ENCODE measurements around the gene CACNA1B.
"Not testable (repeated sequence)": the region's sequence is repeated elsewhere in the genome, so short reads cannot be mapped to it uniquely, and the experiment has no call there.

Gene CACNA1B

GRCh38 chr9:137866226-137867141 is 11.1 kb upstream of the CACNA1B start:
- no peak for DNase-seq

GRCh38 chr9:137870432-137870831 is 7.2 kb upstream of the CACNA1B start:
- no peak for DNase-seq

- DNase-seq, result no peak
Measured at GRCh38 chr9:137872296-137872695, 5.3 kb upstream of the CACNA1B start.

GRCh38 chr9:137873408-137873807 is 4.2 kb upstream of the CACNA1B start:
- DNase-seq, result no peak

GRCh38 chr9:137873858-137874362 is 3.7 kb upstream of the CACNA1B start:
- DNase-seq, result no peak

GRCh38 chr9:137875354-137875753 is 2.2 kb upstream of the CACNA1B start:
- no peak for DNase-seq

- DNase-seq, result no peak
Measured at GRCh38 chr9:137875846-137876245, 1.7 kb upstream of the CACNA1B start.

GRCh38 chr9:137876269-137876668 is 1.3 kb upstream of the CACNA1B start:
- DNase-seq, result no peak

DNA sequence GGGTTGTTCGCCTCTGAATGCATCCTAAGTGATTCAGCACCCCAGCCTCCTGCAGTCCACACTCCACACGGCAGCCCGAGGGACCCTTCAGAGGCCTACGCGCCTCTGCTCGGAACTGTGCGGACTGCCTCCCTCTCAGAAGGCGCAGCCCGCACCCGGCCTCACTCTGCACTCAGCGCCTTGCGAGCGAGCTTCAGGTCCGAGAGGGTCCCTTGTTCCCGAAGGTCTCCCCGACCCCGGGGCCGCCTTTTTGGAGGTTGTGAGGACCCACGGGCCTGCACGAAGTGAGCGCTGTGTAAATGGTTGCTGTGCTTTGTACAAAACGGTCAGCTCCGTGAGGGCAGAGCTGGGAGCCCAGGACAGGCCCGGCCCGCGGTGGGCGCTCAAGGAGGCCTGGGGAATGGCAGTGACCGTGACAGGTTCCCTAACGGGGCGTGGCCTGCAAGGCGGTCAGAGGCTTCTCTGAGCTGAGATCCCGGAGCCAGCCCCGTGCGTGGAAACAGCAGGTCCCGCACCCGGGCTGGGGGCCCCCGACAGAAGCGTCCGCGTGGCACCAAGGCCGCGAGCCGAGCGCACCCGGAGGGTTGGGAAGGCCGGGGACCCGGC is 698 bp upstream of the CACNA1B start:
- no peak for DNase-seq

- DNase-seq, result no peak
Measured at GRCh38 chr9:137878146-137878941, 762 bp downstream of the CACNA1B start.

DNA sequence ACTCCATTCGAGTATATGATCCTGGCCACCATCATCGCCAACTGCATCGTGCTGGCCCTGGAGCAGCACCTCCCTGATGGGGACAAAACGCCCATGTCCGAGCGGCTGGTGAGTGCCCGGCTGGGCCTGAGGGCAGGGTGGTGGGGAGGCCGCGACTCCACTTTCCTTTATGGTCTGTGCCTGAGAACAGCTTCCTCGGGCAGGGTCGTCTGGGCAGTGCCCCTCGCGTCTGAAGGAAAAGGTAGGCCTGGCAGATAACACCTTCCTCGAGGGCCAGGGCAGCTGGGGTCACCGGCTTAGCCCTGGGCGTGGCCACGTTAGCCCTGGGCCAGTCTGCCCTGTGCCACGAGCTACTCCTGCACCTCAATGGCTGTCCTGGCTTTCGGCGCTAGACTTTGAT is 1.5 kb downstream of the CACNA1B start:
- DNase-seq, result no peak

GRCh38 chr9:137879566-137880150 is 2.1 kb downstream of the CACNA1B start:
- DNase-seq, result no peak

GRCh38 chr9:137880160-137880975 is 2.8 kb downstream of the CACNA1B start:
- no peak for DNase-seq

GRCh38 chr9:137880976-137881530 is 3.5 kb downstream of the CACNA1B start:
- DNase-seq, result no peak

GRCh38 chr9:137881591-137882505 is 4.3 kb downstream of the CACNA1B start:
- no peak for DNase-seq

DNA sequence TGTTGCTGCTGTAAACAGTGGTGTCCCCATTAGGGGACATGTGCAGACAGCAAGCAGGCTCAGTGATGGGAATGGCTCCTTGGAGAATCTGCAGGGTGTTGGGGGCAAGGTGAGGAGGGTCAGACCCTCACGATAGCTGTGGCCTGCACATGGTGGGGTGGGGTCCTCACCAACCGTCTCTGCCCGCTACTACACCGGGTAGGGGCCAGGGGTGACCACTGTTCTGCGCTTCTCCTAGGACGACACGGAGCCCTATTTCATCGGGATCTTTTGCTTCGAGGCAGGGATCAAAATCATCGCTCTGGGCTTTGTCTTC is 4.9 kb downstream of the CACNA1B start:
- DNase-seq, result no peak

- not testable (repeated sequence) for DNase-seq
Measured at GRCh38 chr9:137883977-137884376, 6.4 kb downstream of the CACNA1B start.

DNA sequence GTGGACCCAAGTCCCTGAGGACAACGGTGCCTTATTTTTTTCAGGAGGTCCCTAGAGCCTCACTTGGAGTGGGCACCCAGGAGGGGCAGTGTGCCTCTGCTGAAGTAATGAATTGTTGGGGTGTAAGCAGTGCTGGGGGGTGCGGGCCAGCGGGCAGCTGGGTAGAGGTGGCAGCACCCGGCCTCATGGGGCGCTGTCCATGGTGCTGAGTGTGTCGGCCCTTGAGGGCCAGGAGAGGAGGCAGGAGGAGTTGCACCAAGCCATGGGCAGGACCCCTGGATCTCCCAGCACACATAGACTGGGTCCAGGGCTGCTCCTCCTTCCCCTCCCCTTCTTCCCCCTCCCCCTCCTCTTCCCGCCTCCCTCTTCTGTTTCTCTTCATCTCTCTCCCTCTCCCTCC is 7.0 kb downstream of the CACNA1B start:
- not testable (repeated sequence) for DNase-seq

GRCh38 chr9:137885121-137885520 is 7.5 kb downstream of the CACNA1B start:
- not testable (repeated sequence) for DNase-seq

- DNase-seq, result not testable (repeated sequence)
Measured at GRCh38 chr9:137888621-137889020, 11.0 kb downstream of the CACNA1B start.

DNA sequence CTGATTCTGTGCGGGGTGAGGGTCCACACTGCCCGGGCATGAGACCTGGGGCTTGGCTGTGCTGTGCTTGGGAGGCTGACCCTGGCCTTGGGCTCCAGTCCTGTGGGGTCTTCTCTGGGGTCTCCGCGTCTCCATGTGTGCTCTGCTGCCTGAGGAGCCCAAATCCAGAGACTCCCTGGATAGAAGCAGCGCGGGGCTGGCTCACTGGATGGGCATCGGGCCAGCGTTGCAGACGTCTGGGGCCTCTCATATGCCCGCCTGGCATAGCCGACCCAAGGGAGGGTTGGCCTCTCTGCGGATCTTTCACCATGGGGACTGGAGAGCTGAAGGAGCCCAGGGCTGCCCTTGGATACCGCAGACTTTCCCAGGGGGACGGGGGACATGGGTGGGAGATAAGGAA is 12.4 kb downstream of the CACNA1B start:
- not testable (repeated sequence) for DNase-seq
